Natural killer cell treated with Interleukin-12 subunit alpha and Interleukin-12 subunit beta and Interleukin-15 and Interleukin-18, amount 100 ng/mL, for 72 hours (primary cell): ENCODE results near the gene SLC22A12. TPM values are rescaled to one million over a fixed set of nuclear protein-coding genes. Genes with fewer than 3 reads are reported as not detected.

Source experiments
- ATAC-seq, 2 donors: fragments of 150-1000 bp; cut with Tn5 transposase in 1 of 2; sonication (Bioruptor Pico), chemical (Tn5 transposase) in 1 of 2; 2 replicates each; pipeline ENCODE4 v1.10.0; 2021
- DNase-seq: peaks from one replicate; pipeline ENCODE4 v3.0.0; 2022; ENCODE audit warnings: low spot score
- H3K27ac Mint-ChIP-seq, 2 donors: 1 replicate in 1 of 2; 2 replicates in 1 of 2; pipeline ENCODE4 v1.8.0; 2022; ENCODE audit warnings: mixed read lengths in 2 of 2, mild to moderate bottlenecking in 1 of 2, moderate library complexity in 1 of 2
- H3K27me3 Mint-ChIP-seq, 2 donors: 1 replicate in 1 of 2; 2 replicates in 1 of 2; pipeline ENCODE4 v1.8.0; 2022; ENCODE audit warnings: mixed read lengths in 2 of 2
- H3K36me3 Mint-ChIP-seq: one replicate; pipeline ENCODE4 v1.8.0; 2022; ENCODE audit warnings: mixed read lengths
- H3K4me1 Mint-ChIP-seq, 2 donors: 1 replicate in 1 of 2; 2 replicates in 1 of 2; pipeline ENCODE4 v1.8.0; 2022; ENCODE audit warnings: low read depth in 2 of 2, mixed read lengths in 2 of 2, mild to moderate bottlenecking in 1 of 2
- H3K4me3 Mint-ChIP-seq: one replicate; pipeline ENCODE4 v1.8.0; 2022; ENCODE audit warnings: mixed read lengths
- H3K9me3 Mint-ChIP-seq: 2 replicates; pipeline ENCODE4 v1.8.0; 2022; ENCODE audit warnings: mixed read lengths
- total RNA-seq, 2 donors: library from RNA; stranded (reverse); gene quantifications; one replicate each; pipeline ENCODE4 v1.2.3, GENCODE V29; 2022

SLC22A12 gene
- total RNA-seq, 2 donors from 2014 or later, result not detected

GRCh38 chr11:64622681-64623080, 31.7 kb downstream of the SLC22A12 start:
- H3K27me3 Mint-ChIP-seq, result no peaks in the 10 kb centered on the region
- peak in 1 of 2 donors; percentile 7 for ATAC-seq
- no peaks in the 10 kb centered on the region for H3K36me3 Mint-ChIP-seq

GRCh38 chr11:64624883-64625481, 34.0 kb downstream of the SLC22A12 start:
- no peaks in the 10 kb centered on the region for H3K36me3 Mint-ChIP-seq
- H3K4me1 Mint-ChIP-seq, result no peaks in the 10 kb centered on the region
- H3K9me3 Mint-ChIP-seq, result no peaks in the 10 kb centered on the region
- H3K27ac Mint-ChIP-seq, result no peak overlapping the region
- ATAC-seq (no peak), DNase-seq (no peak)
- H3K4me3 Mint-ChIP-seq, result no peak overlapping the region
- H3K27me3 Mint-ChIP-seq, result no peaks in the 10 kb centered on the region

More at GRCh38 chr11:64622681-64623080, 31.7 kb downstream of the SLC22A12 start:
- Mint-ChIP-seq H3K9me3 (no peaks in the 10 kb centered on the region), H3K27ac (no peak overlapping the region), H3K4me3 (no peak overlapping the region), H3K4me1 (peaks cover 0 to 3% of the 10 kb centered on the region in 2 donors)
- DNase-seq, result no peak

- Mint-ChIP-seq H3K27me3 (no peaks in the 10 kb centered on the region), H3K9me3 (no peaks in the 10 kb centered on the region), H3K4me3 (no peak overlapping the region), H3K36me3 (no peaks in the 10 kb centered on the region), H3K4me1 (no peaks in the 10 kb centered on the region), H3K27ac (no peak overlapping the region)
- DNase-seq (no peak), ATAC-seq (no peak)
Observed at GRCh38 chr11:64626637-64627036, 35.6 kb downstream of the SLC22A12 start.

DNA sequence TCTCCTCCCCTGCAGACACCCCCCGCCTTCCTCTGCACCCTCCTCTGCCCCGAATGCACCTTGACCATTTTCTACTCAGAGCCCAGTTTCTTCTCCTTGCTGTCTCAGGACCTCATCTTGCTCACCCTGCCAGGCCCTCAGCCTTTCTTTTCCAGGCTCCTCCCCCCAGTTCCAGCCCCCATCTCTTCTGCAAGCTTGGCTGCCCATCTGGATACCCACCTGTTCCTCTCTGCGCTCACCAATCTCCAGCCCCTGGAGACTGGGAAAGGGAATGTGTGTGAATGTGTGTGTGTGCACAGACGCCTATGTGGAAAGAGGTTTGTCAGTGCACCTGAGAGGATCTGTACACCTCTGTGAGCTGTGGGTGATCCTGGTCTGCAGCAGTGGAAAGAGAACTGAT, 36.4 kb downstream of the SLC22A12 start:
- no peaks in the 10 kb centered on the region for H3K27me3 Mint-ChIP-seq
- ATAC-seq (no peak), DNase-seq (no peak)
- H3K9me3 Mint-ChIP-seq, result no peaks in the 10 kb centered on the region
- no peak overlapping the region for H3K4me3 Mint-ChIP-seq
- H3K36me3 Mint-ChIP-seq, result no peaks in the 10 kb centered on the region
- no peak overlapping the region for H3K27ac Mint-ChIP-seq
- H3K4me1 Mint-ChIP-seq, result no peaks in the 10 kb centered on the region

DNA sequence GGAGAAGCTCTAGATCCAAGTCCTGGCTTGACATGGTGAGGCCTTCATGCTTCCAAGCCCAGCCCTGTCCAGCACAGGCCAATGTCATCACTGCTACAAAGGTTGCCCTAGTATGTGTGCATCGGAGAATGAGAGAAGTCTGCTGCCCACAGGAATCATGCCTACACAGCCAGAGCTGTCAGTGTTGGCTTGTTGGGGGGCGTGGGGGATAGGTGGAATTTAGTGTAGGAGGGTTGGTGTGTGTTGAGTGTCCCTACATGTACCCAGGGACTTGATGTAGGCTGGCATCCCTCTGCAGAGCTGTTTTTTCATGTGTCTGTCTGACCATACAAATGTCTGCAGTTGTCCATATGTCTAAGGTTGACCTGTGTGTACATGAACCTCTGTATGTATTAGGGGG, 37.6 kb downstream of the SLC22A12 start:
- Mint-ChIP-seq H3K27me3 (no peaks in the 10 kb centered on the region), H3K27ac (no peak overlapping the region), H3K36me3 (no peaks in the 10 kb centered on the region), H3K4me1 (peaks cover 4 to 7% of the 10 kb centered on the region in 2 donors), H3K4me3 (no peak overlapping the region), H3K9me3 (no peaks in the 10 kb centered on the region)
- ATAC-seq (no peak), DNase-seq (no peak)

DNA sequence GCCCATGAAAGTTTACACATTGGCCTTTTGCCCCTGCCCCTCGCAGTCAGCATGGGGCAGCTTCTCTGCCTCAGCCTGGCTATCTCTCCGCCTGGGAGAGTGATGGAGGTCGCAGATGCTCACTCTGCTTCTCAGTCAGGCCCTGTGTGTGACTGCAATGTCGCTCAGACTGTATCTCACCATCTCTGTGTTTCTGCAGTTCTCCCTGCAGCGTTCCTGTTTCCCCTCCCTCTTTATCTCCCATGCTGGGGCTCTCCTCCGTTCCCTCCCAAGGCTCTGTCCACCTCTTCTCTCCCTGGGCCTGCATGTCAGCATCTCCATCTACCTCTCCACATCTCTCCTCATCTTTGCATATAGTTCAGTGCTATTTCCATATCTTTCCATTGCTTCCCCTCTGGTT, 38.1 kb downstream of the SLC22A12 start:
- Mint-ChIP-seq H3K4me3 (no peak overlapping the region), H3K27ac (no peak overlapping the region), H3K36me3 (no peaks in the 10 kb centered on the region), H3K4me1 (peaks cover 9 to 12% of the 10 kb centered on the region in 2 donors), H3K27me3 (no peaks in the 10 kb centered on the region), H3K9me3 (no peaks in the 10 kb centered on the region)
- ATAC-seq, result no peak
- no peak for DNase-seq

DNA sequence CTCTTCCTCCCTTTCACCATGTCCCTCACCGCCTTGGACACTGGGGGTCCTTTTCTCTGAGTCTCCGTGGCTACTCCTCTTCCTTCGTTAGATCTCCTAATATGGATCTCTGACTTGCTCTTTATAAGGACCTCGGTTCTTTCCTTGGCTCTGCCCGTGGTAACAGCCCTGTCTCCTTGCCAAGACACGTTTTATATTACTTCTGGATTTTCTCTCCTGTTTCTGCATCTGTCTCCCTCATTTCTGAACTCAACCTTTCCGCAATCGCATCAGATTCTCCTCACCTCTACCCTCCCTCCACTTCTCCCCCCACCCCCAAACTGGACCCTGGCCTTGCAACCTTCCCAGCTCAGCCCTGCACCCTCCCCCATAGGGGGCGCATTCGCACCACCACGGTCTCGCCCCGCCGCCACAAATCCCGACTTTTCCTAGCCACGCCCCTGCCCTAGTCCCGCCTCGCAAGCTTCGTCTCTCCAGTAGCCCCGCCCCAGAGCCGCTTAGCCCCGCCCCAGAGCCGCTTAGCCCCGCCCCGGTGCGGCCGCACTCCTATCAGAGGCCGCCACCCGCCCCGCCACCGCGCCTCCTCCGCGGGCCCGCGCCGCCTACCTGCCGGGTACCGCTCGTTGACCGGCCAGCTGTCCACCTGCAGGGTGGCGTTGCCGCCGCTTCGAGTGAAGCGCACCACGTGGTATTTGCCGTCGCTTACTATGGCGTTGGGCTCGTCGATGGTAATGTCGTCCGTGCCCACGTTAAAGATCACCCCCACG, 39.0 kb downstream of the SLC22A12 start:
- H3K9me3 Mint-ChIP-seq, result no peaks in the 10 kb centered on the region
- H3K4me3 Mint-ChIP-seq, result no peak overlapping the region
- H3K4me1 Mint-ChIP-seq, result peaks cover 17 to 21% of the 10 kb centered on the region in 2 donors
- H3K27ac Mint-ChIP-seq, result no peak overlapping the region
- ATAC-seq (no peak), DNase-seq (no peak)
- no peaks in the 10 kb centered on the region for H3K36me3 Mint-ChIP-seq
- H3K27me3 Mint-ChIP-seq, result no peaks in the 10 kb centered on the region

DNA sequence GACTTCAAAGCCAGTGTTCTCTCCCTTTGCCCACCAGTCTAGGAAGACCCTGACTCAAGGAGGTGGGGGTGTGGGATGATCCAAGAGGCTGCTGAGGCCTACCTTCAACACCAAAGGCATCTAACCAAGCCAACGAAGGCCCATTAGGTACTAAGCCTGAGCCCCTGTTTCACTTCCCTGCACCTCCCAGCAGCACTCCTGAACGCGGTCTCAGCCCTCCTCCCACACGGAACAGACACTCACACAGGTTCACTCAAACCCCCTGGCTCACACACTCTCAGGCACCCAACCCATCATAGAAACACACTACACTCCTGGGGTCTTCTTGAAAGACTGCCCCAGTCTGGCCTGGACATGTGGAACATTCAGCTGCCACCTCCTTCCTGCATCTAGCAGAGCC, 40.7 kb downstream of the SLC22A12 start:
- Mint-ChIP-seq H3K27me3 (no peaks in the 10 kb centered on the region), H3K4me1 (peaks cover 17 to 28% of the 10 kb centered on the region in 2 donors), H3K4me3 (no peak overlapping the region), H3K9me3 (no peaks in the 10 kb centered on the region), H3K27ac (no peak overlapping the region), H3K36me3 (no peaks in the 10 kb centered on the region)
- DNase-seq, result no peak
- ATAC-seq, result no peak

DNA sequence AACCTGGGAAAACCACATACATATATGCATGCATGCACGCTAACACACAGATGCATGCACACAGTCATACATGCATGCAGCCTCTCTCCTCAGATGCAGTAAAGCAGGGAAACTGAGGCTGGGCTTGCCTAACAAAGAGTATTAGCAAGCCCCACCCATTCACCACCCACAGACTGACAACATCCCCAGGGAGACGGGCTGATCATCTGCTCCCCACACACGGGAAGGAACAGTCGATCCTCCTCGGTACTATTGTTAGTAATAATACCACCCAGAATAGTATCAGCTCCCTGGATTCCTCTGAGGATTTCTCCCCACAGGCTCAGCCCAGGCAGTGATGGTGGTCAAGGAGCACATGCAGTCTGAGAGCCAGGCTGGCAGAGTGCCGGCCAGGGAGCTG, 41.2 kb downstream of the SLC22A12 start:
- H3K27ac Mint-ChIP-seq, result no peak overlapping the region
- ATAC-seq (no peak), DNase-seq (no peak)
- peaks cover 17 to 28% of the 10 kb centered on the region in 2 donors for H3K4me1 Mint-ChIP-seq
- H3K4me3 Mint-ChIP-seq, result no peak overlapping the region
- H3K36me3 Mint-ChIP-seq, result no peaks in the 10 kb centered on the region
- H3K27me3 Mint-ChIP-seq, result no peaks in the 10 kb centered on the region
- no peaks in the 10 kb centered on the region for H3K9me3 Mint-ChIP-seq

GRCh38 chr11:64632654-64633053, 41.6 kb downstream of the SLC22A12 start:
- H3K27me3 Mint-ChIP-seq, result no peaks in the 10 kb centered on the region
- no peaks in the 10 kb centered on the region for H3K36me3 Mint-ChIP-seq
- H3K4me3 Mint-ChIP-seq, result no peak overlapping the region
- H3K4me1 Mint-ChIP-seq, result peaks cover 17 to 28% of the 10 kb centered on the region in 2 donors
- DNase-seq (no peak), ATAC-seq (no peak)
- H3K27ac Mint-ChIP-seq, result no peak overlapping the region
- no peaks in the 10 kb centered on the region for H3K9me3 Mint-ChIP-seq

DNA sequence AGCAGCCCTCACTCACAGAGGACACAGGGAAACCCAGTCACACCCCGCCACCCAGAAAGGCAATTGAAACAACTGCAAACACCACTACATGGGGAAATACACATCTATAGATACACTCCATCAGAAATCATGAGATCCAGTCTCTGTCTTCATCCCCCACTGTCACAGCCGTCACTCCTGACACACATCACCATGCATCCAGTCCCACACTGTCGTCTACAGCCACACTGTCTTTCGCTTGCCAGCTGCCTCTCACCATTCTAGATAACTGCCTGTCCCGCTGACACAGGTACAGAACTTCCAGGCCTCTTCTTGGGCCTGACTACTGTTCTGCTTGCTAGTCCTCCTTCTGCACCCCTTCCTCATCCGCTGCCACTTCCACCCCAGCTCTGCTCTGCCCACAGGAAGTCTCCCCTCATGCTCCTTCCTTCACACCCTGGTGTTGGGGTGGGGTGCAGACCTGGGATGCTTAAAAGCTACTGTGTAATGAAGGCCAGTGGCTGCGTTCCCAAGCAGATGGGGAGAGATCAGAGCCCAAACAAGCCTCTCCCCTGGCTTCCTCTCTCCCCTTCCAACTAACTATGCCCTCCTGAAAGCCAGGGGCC, 42.6 kb downstream of the SLC22A12 start:
- Mint-ChIP-seq H3K27ac (peak overlapping the region in 1 of 2 donors; percentile 67), H3K9me3 (no peaks in the 10 kb centered on the region), H3K4me3 (peak overlapping the region; percentile 34), H3K27me3 (no peaks in the 10 kb centered on the region), H3K36me3 (no peaks in the 10 kb centered on the region), H3K4me1 (peaks cover 17 to 28% of the 10 kb centered on the region in 2 donors)
- ATAC-seq (peak in 1 of 2 donors; percentile 46), DNase-seq (no peak)

- ATAC-seq (no peak), DNase-seq (no peak)
- Mint-ChIP-seq H3K27me3 (no peaks in the 10 kb centered on the region), H3K36me3 (no peaks in the 10 kb centered on the region), H3K9me3 (no peaks in the 10 kb centered on the region), H3K27ac (no peak overlapping the region), H3K4me3 (no peak overlapping the region), H3K4me1 (peaks cover 17 to 28% of the 10 kb centered on the region in 2 donors)
Observed at GRCh38 chr11:64637334-64638017, 46.5 kb downstream of the SLC22A12 start.

DNA sequence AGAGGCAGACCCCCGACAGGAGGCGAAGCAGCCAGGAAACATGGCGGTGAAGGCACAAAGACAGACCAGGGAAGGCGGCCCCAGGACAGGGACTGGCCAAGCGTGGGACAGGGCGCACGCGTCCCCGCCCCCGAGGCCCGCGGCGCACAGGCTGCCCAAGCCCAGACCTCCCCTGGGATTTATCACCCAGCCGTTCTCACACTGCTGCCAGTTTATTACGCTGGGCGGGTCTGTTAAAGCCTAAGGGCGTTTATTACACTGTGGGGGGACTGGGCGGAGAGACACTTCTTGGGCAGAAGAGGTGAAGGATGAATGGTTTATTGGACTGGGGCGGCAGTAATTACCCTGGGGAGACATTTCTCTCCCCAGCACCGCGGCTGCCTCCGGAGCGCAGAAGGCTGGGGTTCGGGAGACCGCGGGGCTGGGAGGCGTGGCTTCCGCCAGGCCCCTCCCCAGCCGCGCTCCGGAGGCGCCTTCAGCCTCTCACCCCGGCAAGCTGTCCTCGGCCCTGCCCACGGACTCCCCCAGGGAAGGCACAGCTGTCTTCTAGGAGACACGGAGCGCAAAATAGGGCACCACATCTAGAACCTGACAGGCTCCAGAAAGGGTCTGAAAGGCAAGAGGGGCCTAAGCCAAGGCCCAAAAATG, 47.1 kb downstream of the SLC22A12 start:
- Mint-ChIP-seq H3K36me3 (no peaks in the 10 kb centered on the region), H3K4me1 (peaks cover 17 to 26% of the 10 kb centered on the region in 2 donors), H3K4me3 (no peak overlapping the region), H3K27me3 (no peaks in the 10 kb centered on the region), H3K27ac (no peak overlapping the region), H3K9me3 (no peaks in the 10 kb centered on the region)
- DNase-seq (no peak), ATAC-seq (peak in 1 of 2 donors; percentile 33)
